ENCODE measurements around the gene MAGI2. TPM values are rescaled to one million over a fixed set of nuclear protein-coding genes. Genes with fewer than 3 reads are reported as not detected.
"Not testable (repeated sequence)": the region's sequence is repeated elsewhere in the genome, so short reads cannot be mapped to it uniquely, and the experiment has no call there.

The MAGI2 gene
- total RNA-seq, 1 donor from 2014 or later = 10.7 TPM

DNA sequence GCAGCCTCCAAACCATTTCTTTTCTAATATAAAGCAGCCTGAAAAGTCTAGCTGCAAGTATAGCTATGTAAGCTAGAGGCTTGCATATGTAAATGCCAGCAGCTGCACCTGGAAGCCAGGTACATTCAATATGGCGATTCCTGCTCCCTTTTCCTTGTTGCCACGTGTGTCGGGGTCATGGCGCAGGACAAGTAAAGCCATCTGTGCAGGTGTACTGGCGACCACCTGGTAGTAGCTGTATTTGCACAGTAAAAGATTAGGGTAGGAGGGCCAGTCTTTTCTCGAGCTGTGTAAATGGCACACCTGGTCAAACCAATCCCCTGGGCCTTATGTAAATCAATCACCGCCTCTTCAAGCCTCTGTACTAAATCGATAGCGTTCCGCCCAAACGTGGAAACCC, 484.5 kb downstream of the MAGI2 start:
- Mint-ChIP-seq H3K4me3 (ENCODE audit: unreplicated experiment) (no peak overlapping the region), H3K27me3 (ENCODE audit: unreplicated experiment) (no peaks in the 10 kb centered on the region), H3K27ac (ENCODE audit: unreplicated experiment) (no peak overlapping the region), H3K4me1 (ENCODE audit: unreplicated experiment) (peaks cover 3% of the 10 kb centered on the region), H3K9me3 (ENCODE audit: unreplicated experiment) (no peaks in the 10 kb centered on the region), H3K36me3 (ENCODE audit: unreplicated experiment) (no peaks in the 10 kb centered on the region)
- TF ChIP-seq, protein P1, sequence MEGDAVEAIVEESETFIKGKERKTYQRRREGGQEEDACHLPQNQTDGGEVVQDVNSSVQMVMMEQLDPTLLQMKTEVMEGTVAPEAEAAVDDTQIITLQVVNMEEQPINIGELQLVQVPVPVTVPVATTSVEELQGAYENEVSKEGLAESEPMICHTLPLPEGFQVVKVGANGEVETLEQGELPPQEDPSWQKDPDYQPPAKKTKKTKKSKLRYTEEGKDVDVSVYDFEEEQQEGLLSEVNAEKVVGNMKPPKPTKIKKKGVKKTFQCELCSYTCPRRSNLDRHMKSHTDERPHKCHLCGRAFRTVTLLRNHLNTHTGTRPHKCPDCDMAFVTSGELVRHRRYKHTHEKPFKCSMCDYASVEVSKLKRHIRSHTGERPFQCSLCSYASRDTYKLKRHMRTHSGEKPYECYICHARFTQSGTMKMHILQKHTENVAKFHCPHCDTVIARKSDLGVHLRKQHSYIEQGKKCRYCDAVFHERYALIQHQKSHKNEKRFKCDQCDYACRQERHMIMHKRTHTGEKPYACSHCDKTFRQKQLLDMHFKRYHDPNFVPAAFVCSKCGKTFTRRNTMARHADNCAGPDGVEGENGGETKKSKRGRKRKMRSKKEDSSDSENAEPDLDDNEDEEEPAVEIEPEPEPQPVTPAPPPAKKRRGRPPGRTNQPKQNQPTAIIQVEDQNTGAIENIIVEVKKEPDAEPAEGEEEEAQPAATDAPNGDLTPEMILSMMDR (IDR thresholded peaks at IDR 0.05) = no peak
- DNase-seq (ENCODE audit: extremely low spot score, unreplicated experiment) = no peak

DNA sequence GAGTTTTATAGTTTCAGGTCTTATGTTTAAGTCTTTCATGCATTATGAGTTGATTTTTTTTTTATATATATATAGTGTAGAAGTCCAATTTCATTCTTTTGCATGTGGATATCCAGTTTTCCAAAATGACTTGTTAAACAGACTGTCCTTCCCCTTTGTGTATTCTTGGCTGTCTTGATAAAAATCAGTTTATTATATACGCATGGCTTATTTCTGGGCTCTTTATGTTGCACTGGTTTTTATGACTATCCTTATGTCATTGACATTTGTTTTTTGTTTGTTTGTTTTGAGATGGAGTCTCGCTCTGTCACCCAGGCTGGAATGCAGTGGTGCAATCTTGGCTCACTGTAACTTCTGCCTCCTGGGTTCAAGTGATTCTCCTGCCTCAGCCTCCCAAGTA, 485.9 kb downstream of the MAGI2 start:
- not testable (repeated sequence) for H3K27ac Mint-ChIP-seq (ENCODE audit: unreplicated experiment); H3K27me3 Mint-ChIP-seq (ENCODE audit: unreplicated experiment); H3K9me3 Mint-ChIP-seq (ENCODE audit: unreplicated experiment); H3K36me3 Mint-ChIP-seq (ENCODE audit: unreplicated experiment); H3K4me3 Mint-ChIP-seq (ENCODE audit: unreplicated experiment); DNase-seq (ENCODE audit: extremely low spot score, unreplicated experiment); H3K4me1 Mint-ChIP-seq (ENCODE audit: unreplicated experiment)

DNA sequence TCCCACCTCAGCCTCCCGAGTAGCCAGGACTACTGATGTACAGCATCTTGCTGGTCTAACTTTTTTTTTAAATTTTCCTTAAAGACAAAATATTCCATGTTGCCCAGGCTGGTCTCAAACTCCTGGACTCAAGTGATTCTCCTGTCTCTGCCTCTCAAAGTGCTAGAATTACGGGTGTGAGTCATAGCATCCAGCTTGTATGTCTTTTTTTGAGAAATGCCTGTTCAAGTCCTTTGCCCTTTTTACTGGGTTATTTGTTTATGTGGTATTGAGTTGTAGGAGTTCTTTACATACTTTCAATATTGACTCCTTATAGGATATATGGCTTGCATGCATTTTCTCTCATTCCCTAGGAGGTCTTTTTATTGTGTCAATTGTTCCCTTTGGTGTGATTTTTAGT, 486.4 kb downstream of the MAGI2 start:
- TF ChIP-seq, protein P1 (IDR thresholded peaks at IDR 0.05) = no peak
- H3K9me3 Mint-ChIP-seq (ENCODE audit: unreplicated experiment) = no peaks in the 10 kb centered on the region
- H3K4me3 Mint-ChIP-seq (ENCODE audit: unreplicated experiment) = no peak overlapping the region
- H3K4me1 Mint-ChIP-seq (ENCODE audit: unreplicated experiment) = peaks cover 3% of the 10 kb centered on the region
- H3K36me3 Mint-ChIP-seq (ENCODE audit: unreplicated experiment) = no peaks in the 10 kb centered on the region
- no peaks in the 10 kb centered on the region for H3K27me3 Mint-ChIP-seq (ENCODE audit: unreplicated experiment)
- H3K27ac Mint-ChIP-seq (ENCODE audit: unreplicated experiment) = no peak overlapping the region
- no peak for DNase-seq (ENCODE audit: extremely low spot score, unreplicated experiment)

DNA sequence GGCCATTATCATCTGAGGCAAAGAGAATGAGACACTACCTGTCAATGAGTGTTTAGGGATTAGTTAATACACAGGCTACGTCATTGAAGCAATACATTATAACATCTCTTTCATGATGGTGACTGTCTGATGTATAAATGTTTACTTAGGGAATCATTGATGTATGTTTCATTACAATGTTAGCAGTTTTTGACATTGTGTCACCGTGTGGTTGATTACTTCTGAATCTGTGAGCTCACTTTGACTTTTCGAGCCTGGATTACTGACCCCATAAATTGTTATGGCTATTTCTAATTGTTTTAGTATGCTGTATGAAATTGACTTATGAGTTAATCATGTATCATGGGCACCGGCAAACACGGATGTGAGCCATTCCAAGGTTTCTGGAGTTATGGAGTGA, 494.0 kb downstream of the MAGI2 start:
- Mint-ChIP-seq H3K27me3 (ENCODE audit: unreplicated experiment) (no peaks in the 10 kb centered on the region), H3K9me3 (ENCODE audit: unreplicated experiment) (no peaks in the 10 kb centered on the region), H3K27ac (ENCODE audit: unreplicated experiment) (no peak overlapping the region), H3K4me1 (ENCODE audit: unreplicated experiment) (no peaks in the 10 kb centered on the region), H3K36me3 (ENCODE audit: unreplicated experiment) (no peaks in the 10 kb centered on the region), H3K4me3 (ENCODE audit: unreplicated experiment) (no peak overlapping the region)
- no peak for DNase-seq (ENCODE audit: extremely low spot score, unreplicated experiment)
- TF ChIP-seq, protein P1 (IDR thresholded peaks at IDR 0.05) = no peak

DNA sequence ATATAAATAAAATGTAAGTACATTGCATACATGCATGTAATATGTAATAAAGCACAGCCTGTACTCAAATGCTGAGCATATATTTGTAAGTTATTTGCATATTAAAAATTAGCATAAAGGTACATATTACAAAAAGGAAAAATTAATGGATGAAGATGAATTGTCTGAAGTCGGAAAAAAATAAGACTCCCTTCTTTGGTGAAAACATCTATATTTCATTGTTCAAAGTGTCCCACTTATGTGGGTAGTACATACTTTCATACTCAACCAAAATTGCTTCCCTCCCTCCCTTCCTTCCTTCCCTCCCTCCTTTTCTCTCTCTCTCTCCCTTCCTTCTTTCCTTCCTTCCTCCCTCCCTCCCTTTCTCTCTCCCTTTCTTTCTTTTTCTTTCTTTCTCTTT, 498.1 kb downstream of the MAGI2 start:
- Mint-ChIP-seq H3K4me1 (ENCODE audit: unreplicated experiment) (no peaks in the 10 kb centered on the region), H3K27me3 (ENCODE audit: unreplicated experiment) (no peaks in the 10 kb centered on the region), H3K9me3 (ENCODE audit: unreplicated experiment) (no peaks in the 10 kb centered on the region), H3K27ac (ENCODE audit: unreplicated experiment) (no peak overlapping the region), H3K36me3 (ENCODE audit: unreplicated experiment) (no peaks in the 10 kb centered on the region), H3K4me3 (ENCODE audit: unreplicated experiment) (no peak overlapping the region)
- TF ChIP-seq, protein P1 (IDR thresholded peaks at IDR 0.05) = no peak
- DNase-seq (ENCODE audit: extremely low spot score, unreplicated experiment) = no peak

DNA sequence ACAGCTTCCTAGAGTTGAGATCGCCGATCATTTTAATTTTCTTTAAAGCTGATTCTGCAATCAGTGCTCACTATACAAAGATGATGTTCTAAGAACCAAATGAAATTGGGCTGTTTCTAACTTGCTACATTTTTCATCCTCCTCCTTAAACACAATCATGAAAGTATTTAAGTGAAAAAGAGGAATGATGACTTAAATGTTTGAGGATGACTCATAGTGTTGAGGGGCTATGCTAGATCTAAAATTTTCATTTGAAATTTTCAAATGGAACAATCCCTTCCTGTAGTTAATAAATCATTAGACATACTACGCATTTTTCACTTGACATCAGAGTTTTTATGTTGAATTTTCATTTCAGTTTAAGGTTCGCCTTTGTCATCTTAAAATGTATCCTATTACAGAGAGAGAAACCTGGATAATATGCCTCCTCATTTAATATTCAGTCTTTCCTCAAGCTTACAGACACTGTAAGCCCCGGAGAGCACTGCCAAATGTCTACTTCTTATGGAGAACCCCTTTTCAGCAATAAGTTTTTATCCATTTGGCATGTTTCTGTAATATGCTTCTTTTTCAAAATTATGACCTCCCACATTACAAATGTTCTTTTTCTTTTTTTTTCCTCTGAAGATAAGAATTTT, 499.6 kb downstream of the MAGI2 start:
- H3K36me3 Mint-ChIP-seq (ENCODE audit: unreplicated experiment) = no peaks in the 10 kb centered on the region

More for the DNA sequence above, 499.6 kb downstream of the MAGI2 start:
- no peak for DNase-seq (ENCODE audit: extremely low spot score, unreplicated experiment)
- Mint-ChIP-seq H3K27ac (ENCODE audit: unreplicated experiment) (no peak overlapping the region), H3K27me3 (ENCODE audit: unreplicated experiment) (no peaks in the 10 kb centered on the region), H3K4me3 (ENCODE audit: unreplicated experiment) (no peak overlapping the region), H3K4me1 (ENCODE audit: unreplicated experiment) (no peaks in the 10 kb centered on the region), H3K9me3 (ENCODE audit: unreplicated experiment) (no peaks in the 10 kb centered on the region)
- TF ChIP-seq, protein P1 (IDR thresholded peaks at IDR 0.05) = no peak

All from osteocyte (in vitro differentiated cells).